Astrocyte (in vitro differentiated cells and primary cell): ENCODE data around the gene CCDC107. TPM values are rescaled to one million over a fixed set of nuclear protein-coding genes. Genes with fewer than 3 reads are reported as not detected.
"Not testable (repeated sequence)": the region's sequence is repeated elsewhere in the genome, so short reads cannot be mapped to it uniquely, and the experiment has no call there.

Experiments
- DNase-seq: peaks from one replicate; pipeline ENCODE4 v3.0.0-alpha.2; 2010; ENCODE audit warnings: low read depth
- FAIRE-seq: peaks from 2 replicates; lab custom pipeline; 2011; peaks lifted over from hg19 to GRCh38; lab: Jason Lieb, UNC
- H2AFZ ChIP-seq: 2 replicates; pipeline ENCODE4 v1.6.0; 2012; ENCODE audit warnings: low read depth, low read length, inconsistent platforms
- H3K27ac ChIP-seq: 2 replicates; pipeline ENCODE4 v1.5.1; 2011; ENCODE audit warnings: low read depth, low read length, inconsistent platforms
- H3K27me3 ChIP-seq: 2 replicates; pipeline ENCODE4 v1.6.0; 2011; ENCODE audit warnings: low read length, inconsistent platforms; ENCODE audit not compliant: insufficient read depth
- H3K36me3 ChIP-seq: 2 replicates; pipeline ENCODE4 v1.5.1; 2011; ENCODE audit warnings: low read length, inconsistent platforms; ENCODE audit not compliant: insufficient read depth
- H3K4me1 ChIP-seq: 2 replicates; pipeline ENCODE4 v1.5.1; 2011; ENCODE audit warnings: low read length, inconsistent platforms; ENCODE audit not compliant: insufficient read depth
- H3K4me2 ChIP-seq: 2 replicates; pipeline ENCODE4 v1.6.0; 2012; ENCODE audit warnings: low read length, inconsistent platforms
- H3K4me3 ChIP-seq: 2 replicates; pipeline ENCODE4 v1.5.1; 2011; ENCODE audit warnings: low read depth, mild to moderate bottlenecking, low read length, inconsistent platforms; ENCODE audit not compliant: insufficient read depth
- H3K79me2 ChIP-seq: 2 replicates; pipeline ENCODE4 v1.6.0; 2012; ENCODE audit warnings: mild to moderate bottlenecking, low read length, inconsistent platforms; ENCODE audit not compliant: insufficient read depth
- H3K9ac ChIP-seq: 2 replicates; pipeline ENCODE4 v1.6.0; 2012; ENCODE audit warnings: mild to moderate bottlenecking, low read length, inconsistent platforms
- H3K9me3 ChIP-seq: 2 replicates; pipeline ENCODE4 v1.5.1; 2012; ENCODE audit warnings: low read depth, mild to moderate bottlenecking, low read length, inconsistent platforms; ENCODE audit not compliant: insufficient read depth
- H4K20me1 ChIP-seq: 2 replicates; pipeline ENCODE4 v1.6.0; 2012; ENCODE audit warnings: low read length, inconsistent platforms; ENCODE audit not compliant: insufficient read depth
- H3K27ac Mint-ChIP-seq: one replicate; pipeline ENCODE4 v1.8.0; 2021; ENCODE audit warnings: mild to moderate bottlenecking, mixed read lengths; ENCODE audit not compliant: unreplicated experiment
- H3K27me3 Mint-ChIP-seq: one replicate; pipeline ENCODE4 v1.8.0; 2021; ENCODE audit warnings: low read depth, mixed read lengths; ENCODE audit not compliant: unreplicated experiment
- H3K36me3 Mint-ChIP-seq: one replicate; pipeline ENCODE4 v1.8.0; 2021; ENCODE audit warnings: low read depth, mixed read lengths; ENCODE audit not compliant: unreplicated experiment
- H3K4me1 Mint-ChIP-seq: one replicate; pipeline ENCODE4 v1.8.0; 2021; ENCODE audit warnings: low read depth, mixed read lengths; ENCODE audit not compliant: unreplicated experiment
- H3K4me3 Mint-ChIP-seq: one replicate; pipeline ENCODE4 v1.8.0; 2021; ENCODE audit warnings: mild to moderate bottlenecking, moderate library complexity, mixed read lengths; ENCODE audit not compliant: unreplicated experiment
- H3K9me3 Mint-ChIP-seq: one replicate; pipeline ENCODE4 v1.8.0; 2021; ENCODE audit warnings: mild to moderate bottlenecking, mixed read lengths; ENCODE audit not compliant: unreplicated experiment
- CTCF ChIP-seq: IDR thresholded peaks from 2 replicates; pipeline ENCODE4 v1.5.1; 2011; ENCODE audit warnings: low read depth, mild to moderate bottlenecking, inconsistent platforms, low read length, moderate library complexity; ENCODE audit not compliant: insufficient read depth
- total RNA-seq: library from RNA; stranded (reverse); gene quantifications from 2 replicates; pipeline ENCODE4 v1.2.1, GENCODE V29; 2021

Gene CCDC107
- total RNA-seq, 1 donor from 2014 or later: 18.8 TPM

GRCh38 chr9:35636135-35636876 lies 21.8 kb upstream of the CCDC107 start:
- H3K4me1 Mint-ChIP-seq: peaks cover 7% of the 10 kb centered on the region
- no peak for DNase-seq
- no peak overlapping the region for H2AFZ ChIP-seq
- no peak for TF ChIP-seq CTCF
- FAIRE-seq: no peak
- H3K4me3 Mint-ChIP-seq: no peak overlapping the region
- H3K4me2 ChIP-seq: no peak overlapping the region
- no peaks in the 10 kb centered on the region for H3K9me3 ChIP-seq
- no peak overlapping the region for H3K9ac ChIP-seq
- no peak overlapping the region for H3K27ac Mint-ChIP-seq
- H3K36me3 ChIP-seq: no peaks in the 10 kb centered on the region
- no peaks in the 10 kb centered on the region for H3K27me3 ChIP-seq
- H3K27ac ChIP-seq: no peak overlapping the region
- no peaks in the 10 kb centered on the region for H3K27me3 Mint-ChIP-seq
- peaks cover 6% of the 10 kb centered on the region for H3K36me3 Mint-ChIP-seq
- no peak overlapping the region for H3K4me3 ChIP-seq
- H3K4me1 ChIP-seq: no peaks in the 10 kb centered on the region
- no peaks in the 10 kb centered on the region for H3K79me2 ChIP-seq
- no peaks in the 10 kb centered on the region for H4K20me1 ChIP-seq
- H3K9me3 Mint-ChIP-seq: peaks cover 3% of the 10 kb centered on the region

GRCh38 chr9:35636877-35637246 lies 21.2 kb upstream of the CCDC107 start:
- not testable (repeated sequence) for H3K27ac Mint-ChIP-seq, H3K4me3 Mint-ChIP-seq, H2AFZ ChIP-seq, H3K36me3 ChIP-seq, H3K27me3 Mint-ChIP-seq, H4K20me1 ChIP-seq, H3K4me1 ChIP-seq, H3K4me3 ChIP-seq, H3K9ac ChIP-seq, H3K27me3 ChIP-seq, H3K9me3 ChIP-seq, H3K36me3 Mint-ChIP-seq, FAIRE-seq, H3K4me1 Mint-ChIP-seq, H3K9me3 Mint-ChIP-seq, DNase-seq, H3K27ac ChIP-seq, H3K4me2 ChIP-seq, H3K79me2 ChIP-seq

GRCh38 chr9:35637427-35637955 lies 20.6 kb upstream of the CCDC107 start:
- H3K9me3 Mint-ChIP-seq, H3K27me3 ChIP-seq, H3K27me3 Mint-ChIP-seq, H3K9ac ChIP-seq, FAIRE-seq, H3K4me3 Mint-ChIP-seq, H3K36me3 Mint-ChIP-seq, H3K36me3 ChIP-seq, H3K27ac Mint-ChIP-seq, DNase-seq, H2AFZ ChIP-seq, H3K4me1 ChIP-seq, H3K27ac ChIP-seq, H3K9me3 ChIP-seq, H3K4me3 ChIP-seq, H3K4me1 Mint-ChIP-seq, H3K79me2 ChIP-seq, H3K4me2 ChIP-seq, H4K20me1 ChIP-seq: not testable (repeated sequence)

GRCh38 chr9:35638751-35639150 lies 19.3 kb upstream of the CCDC107 start:
- not testable (repeated sequence) for H3K36me3 Mint-ChIP-seq, H3K4me1 ChIP-seq, H3K27me3 Mint-ChIP-seq, H3K4me3 ChIP-seq, H3K27me3 ChIP-seq, H3K27ac Mint-ChIP-seq, H4K20me1 ChIP-seq, H3K4me3 Mint-ChIP-seq, H3K9me3 Mint-ChIP-seq, H3K4me1 Mint-ChIP-seq, H3K9me3 ChIP-seq, DNase-seq, H3K4me2 ChIP-seq, H2AFZ ChIP-seq, FAIRE-seq, H3K27ac ChIP-seq, H3K36me3 ChIP-seq, H3K79me2 ChIP-seq, H3K9ac ChIP-seq

GRCh38 chr9:35639225-35639624 lies 18.9 kb upstream of the CCDC107 start:
- not testable (repeated sequence) for DNase-seq, H2AFZ ChIP-seq, H3K27ac Mint-ChIP-seq, H3K79me2 ChIP-seq, FAIRE-seq, H3K36me3 Mint-ChIP-seq, H3K27me3 Mint-ChIP-seq, H3K9me3 ChIP-seq, H3K4me2 ChIP-seq, H3K36me3 ChIP-seq, H3K4me1 ChIP-seq, H3K9ac ChIP-seq, H3K9me3 Mint-ChIP-seq, H3K4me3 Mint-ChIP-seq, H3K27ac ChIP-seq, H3K4me1 Mint-ChIP-seq, H4K20me1 ChIP-seq, H3K4me3 ChIP-seq, H3K27me3 ChIP-seq
